SK-N-SH treated with all-trans-retinoic acid at 6 μM for 48 hours (cell line): ENCODE data around the gene CFAP299.

Experiments used
- CREB5 ChIP-seq: fragments of 250-450 bp; sonication (Bioruptor Pico); IDR thresholded peaks from 2 replicates; pipeline ENCODE4 v1.5.1; 2020; ENCODE audit warnings: low read depth, mild to moderate bottlenecking, moderate library complexity
- PATZ1 ChIP-seq: fragments of 250-450 bp; sonication (Bioruptor Pico); IDR thresholded peaks from 2 replicates; pipeline ENCODE4 v1.8.0; 2020; ENCODE audit warnings: mild to moderate bottlenecking, moderate library complexity, borderline replicate concordance

GRCh38 chr4:80631861-80632260 lies 296.3 kb downstream of the CFAP299 start:
- TF ChIP-seq CREB5 (CRISPR knock-in tag) (no peak), PATZ1 (CRISPR knock-in tag) (no peak)
